Measurements from ENCODE around the gene MBP.

Gene MBP

DNA sequence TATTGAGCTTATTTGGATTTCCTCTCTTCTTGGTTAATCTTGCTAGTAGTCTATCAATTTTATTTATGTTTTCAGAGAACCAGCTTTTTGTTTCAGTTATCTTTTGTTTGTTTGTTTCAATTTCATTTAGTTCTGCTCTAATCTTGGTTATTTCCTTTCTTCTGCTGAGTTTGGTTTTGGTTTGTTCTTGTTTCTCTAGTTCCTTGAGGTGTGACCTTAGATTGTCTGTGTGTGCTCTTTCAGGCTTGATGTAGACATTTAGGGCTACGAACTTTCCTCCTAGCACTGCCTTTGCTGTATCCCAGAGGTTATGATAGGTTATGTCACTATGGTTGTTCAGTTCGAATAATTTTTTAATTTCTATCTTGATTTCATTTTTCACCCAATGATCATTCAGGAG, 168.6 kb downstream of the MBP start (continued):
- TF ChIP-seq ZNF70 (CRISPR knock-in tag; IDR thresholded peaks at IDR 0.05): no peak
- no peak for TF ChIP-seq PATZ1 (CRISPR knock-in tag; IDR thresholded peaks at IDR 0.05; ENCODE audit: borderline replicate concordance)
- no peak for TF ChIP-seq GLIS3 (CRISPR knock-in tag; IDR thresholded peaks at IDR 0.05)
- no peak for TF ChIP-seq ZNF565 (CRISPR knock-in tag; conservative IDR thresholded peaks at IDR 0.05; ENCODE audit: low read depth)
- no peak for TF ChIP-seq SNAI2 (CRISPR knock-in tag; IDR thresholded peaks at IDR 0.05)

DNA sequence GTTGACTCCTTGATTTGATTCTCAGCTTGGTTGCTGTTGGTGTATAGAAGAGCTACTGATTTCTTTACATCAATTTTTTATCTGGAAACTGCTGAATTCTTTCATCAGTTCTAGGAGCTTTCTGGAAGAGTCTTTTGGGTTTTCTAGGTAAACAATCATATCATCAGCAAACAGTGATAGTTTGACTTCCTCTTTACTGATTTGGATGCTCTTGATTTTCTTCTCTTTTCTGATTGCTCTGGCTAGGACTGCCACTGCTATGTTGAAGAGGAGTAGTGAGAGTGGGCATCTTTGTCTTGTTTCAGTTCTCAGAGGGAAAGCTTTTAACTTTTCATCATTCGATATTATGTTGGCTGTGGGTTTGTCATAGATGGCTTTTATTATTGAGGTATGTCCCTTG, 169.7 kb downstream of the MBP start:
- no peak for TF ChIP-seq ZC3H10 (CRISPR knock-in tag; IDR thresholded peaks at IDR 0.05)
- no peak for TF ChIP-seq ZNF8 (CRISPR knock-in tag; IDR thresholded peaks at IDR 0.05)
- no peak for TF ChIP-seq PPARA (CRISPR knock-in tag; IDR thresholded peaks at IDR 0.05; ENCODE audit: borderline replicate concordance)
- TF ChIP-seq GLIS3 (CRISPR knock-in tag; IDR thresholded peaks at IDR 0.05): no peak
- TF ChIP-seq, protein P1, sequence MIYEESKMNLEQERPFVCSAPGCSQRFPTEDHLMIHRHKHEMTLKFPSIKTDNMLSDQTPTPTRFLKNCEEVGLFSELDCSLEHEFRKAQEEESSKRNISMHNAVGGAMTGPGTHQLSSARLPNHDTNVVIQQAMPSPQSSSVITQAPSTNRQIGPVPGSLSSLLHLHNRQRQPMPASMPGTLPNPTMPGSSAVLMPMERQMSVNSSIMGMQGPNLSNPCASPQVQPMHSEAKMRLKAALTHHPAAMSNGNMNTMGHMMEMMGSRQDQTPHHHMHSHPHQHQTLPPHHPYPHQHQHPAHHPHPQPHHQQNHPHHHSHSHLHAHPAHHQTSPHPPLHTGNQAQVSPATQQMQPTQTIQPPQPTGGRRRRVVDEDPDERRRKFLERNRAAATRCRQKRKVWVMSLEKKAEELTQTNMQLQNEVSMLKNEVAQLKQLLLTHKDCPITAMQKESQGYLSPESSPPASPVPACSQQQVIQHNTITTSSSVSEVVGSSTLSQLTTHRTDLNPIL (CRISPR knock-in tag; IDR thresholded peaks at IDR 0.05; ENCODE audit: low read depth): no peak
- no peak for TF ChIP-seq OSR1 (CRISPR knock-in tag; IDR thresholded peaks at IDR 0.05)
- TF ChIP-seq, protein P2, sequence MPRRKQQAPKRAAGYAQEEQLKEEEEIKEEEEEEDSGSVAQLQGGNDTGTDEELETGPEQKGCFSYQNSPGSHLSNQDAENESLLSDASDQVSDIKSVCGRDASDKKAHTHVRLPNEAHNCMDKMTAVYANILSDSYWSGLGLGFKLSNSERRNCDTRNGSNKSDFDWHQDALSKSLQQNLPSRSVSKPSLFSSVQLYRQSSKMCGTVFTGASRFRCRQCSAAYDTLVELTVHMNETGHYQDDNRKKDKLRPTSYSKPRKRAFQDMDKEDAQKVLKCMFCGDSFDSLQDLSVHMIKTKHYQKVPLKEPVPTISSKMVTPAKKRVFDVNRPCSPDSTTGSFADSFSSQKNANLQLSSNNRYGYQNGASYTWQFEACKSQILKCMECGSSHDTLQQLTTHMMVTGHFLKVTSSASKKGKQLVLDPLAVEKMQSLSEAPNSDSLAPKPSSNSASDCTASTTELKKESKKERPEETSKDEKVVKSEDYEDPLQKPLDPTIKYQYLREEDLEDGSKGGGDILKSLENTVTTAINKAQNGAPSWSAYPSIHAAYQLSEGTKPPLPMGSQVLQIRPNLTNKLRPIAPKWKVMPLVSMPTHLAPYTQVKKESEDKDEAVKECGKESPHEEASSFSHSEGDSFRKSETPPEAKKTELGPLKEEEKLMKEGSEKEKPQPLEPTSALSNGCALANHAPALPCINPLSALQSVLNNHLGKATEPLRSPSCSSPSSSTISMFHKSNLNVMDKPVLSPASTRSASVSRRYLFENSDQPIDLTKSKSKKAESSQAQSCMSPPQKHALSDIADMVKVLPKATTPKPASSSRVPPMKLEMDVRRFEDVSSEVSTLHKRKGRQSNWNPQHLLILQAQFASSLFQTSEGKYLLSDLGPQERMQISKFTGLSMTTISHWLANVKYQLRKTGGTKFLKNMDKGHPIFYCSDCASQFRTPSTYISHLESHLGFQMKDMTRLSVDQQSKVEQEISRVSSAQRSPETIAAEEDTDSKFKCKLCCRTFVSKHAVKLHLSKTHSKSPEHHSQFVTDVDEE (CRISPR knock-in tag; IDR thresholded peaks at IDR 0.05): no peak
- TF ChIP-seq CSDC2 (CRISPR knock-in tag; IDR thresholded peaks at IDR 0.05): no peak
- TF ChIP-seq, protein P3, sequence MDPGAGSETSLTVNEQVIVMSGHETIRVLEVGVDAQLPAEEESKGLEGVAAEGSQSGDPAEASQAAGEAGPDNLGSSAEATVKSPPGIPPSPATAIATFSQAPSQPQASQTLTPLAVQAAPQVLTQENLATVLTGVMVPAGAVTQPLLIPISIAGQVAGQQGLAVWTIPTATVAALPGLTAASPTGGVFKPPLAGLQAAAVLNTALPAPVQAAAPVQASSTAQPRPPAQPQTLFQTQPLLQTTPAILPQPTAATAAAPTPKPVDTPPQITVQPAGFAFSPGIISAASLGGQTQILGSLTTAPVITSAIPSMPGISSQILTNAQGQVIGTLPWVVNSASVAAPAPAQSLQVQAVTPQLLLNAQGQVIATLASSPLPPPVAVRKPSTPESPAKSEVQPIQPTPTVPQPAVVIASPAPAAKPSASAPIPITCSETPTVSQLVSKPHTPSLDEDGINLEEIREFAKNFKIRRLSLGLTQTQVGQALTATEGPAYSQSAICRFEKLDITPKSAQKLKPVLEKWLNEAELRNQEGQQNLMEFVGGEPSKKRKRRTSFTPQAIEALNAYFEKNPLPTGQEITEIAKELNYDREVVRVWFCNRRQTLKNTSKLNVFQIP (CRISPR knock-in tag; IDR thresholded peaks at IDR 0.05; ENCODE audit: borderline replicate concordance, low read depth): no peak
- TF ChIP-seq ZNF565 (CRISPR knock-in tag; conservative IDR thresholded peaks at IDR 0.05; ENCODE audit: low read depth): no peak
- no peak for TF ChIP-seq SNAI2 (CRISPR knock-in tag; IDR thresholded peaks at IDR 0.05)
- no peak for TF ChIP-seq ESRRG (CRISPR knock-in tag; IDR thresholded peaks at IDR 0.05)
- TF ChIP-seq BACH2 (CRISPR knock-in tag; IDR thresholded peaks at IDR 0.05; ENCODE audit: borderline replicate concordance): no peak
- ATAC-seq: no peak

DNA sequence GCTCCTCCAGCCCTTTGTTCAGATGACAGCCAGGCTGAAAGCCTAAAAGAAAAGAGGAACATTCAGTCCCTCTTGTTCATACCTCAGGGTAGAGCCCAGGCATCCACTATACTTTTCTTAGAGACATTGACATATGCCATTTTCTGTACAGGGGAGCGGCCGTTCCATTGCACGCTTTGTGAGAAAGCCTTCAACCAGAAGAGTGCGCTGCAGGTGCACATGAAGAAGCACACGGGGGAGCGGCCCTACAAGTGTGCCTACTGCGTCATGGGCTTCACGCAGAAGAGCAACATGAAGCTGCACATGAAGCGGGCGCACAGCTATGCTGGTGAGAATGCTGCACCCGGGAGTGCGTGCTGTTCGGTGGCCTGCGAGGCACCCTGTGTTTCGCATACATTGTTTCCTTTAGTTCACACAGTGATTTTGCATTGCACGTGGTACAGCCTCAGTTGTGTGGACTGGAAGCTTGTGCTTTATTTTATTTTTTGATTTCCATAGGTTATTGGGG, 172.0 kb downstream of the MBP start:
- TF ChIP-seq, protein P1 (CRISPR knock-in tag; IDR thresholded peaks at IDR 0.05; ENCODE audit: low read depth): no peak
- TF ChIP-seq CSDC2 (CRISPR knock-in tag; IDR thresholded peaks at IDR 0.05) (no peak), RARB (CRISPR knock-in tag; IDR thresholded peaks at IDR 0.05) (no peak), ZNF565 (CRISPR knock-in tag; conservative IDR thresholded peaks at IDR 0.05; ENCODE audit: low read depth) (no peak)
- ATAC-seq: no peak

GRCh38 chr18:76959605-76960004, 173.0 kb downstream of the MBP start:
- no peak for ATAC-seq

More at GRCh38 chr18:76959605-76960004, 173.0 kb downstream of the MBP start:
- TF ChIP-seq ZNF8 (CRISPR knock-in tag; IDR thresholded peaks at IDR 0.05): no peak
- no peak for TF ChIP-seq ZFP3 (CRISPR knock-in tag; IDR thresholded peaks at IDR 0.05)
- no peak for TF ChIP-seq ARNTL (CRISPR knock-in tag; IDR thresholded peaks at IDR 0.05; ENCODE audit: borderline replicate concordance, low read depth)
- no peak for TF ChIP-seq OSR1 (CRISPR knock-in tag; IDR thresholded peaks at IDR 0.05)
- no peak for TF ChIP-seq TOX (CRISPR knock-in tag; IDR thresholded peaks at IDR 0.05; ENCODE audit: borderline replicate concordance)
- no peak for TF ChIP-seq TCF4 (CRISPR knock-in tag; IDR thresholded peaks at IDR 0.05; ENCODE audit: borderline replicate concordance)
- no peak for TF ChIP-seq ZNF70 (CRISPR knock-in tag; IDR thresholded peaks at IDR 0.05)
- TF ChIP-seq ZNF565 (CRISPR knock-in tag; conservative IDR thresholded peaks at IDR 0.05; ENCODE audit: low read depth): no peak
- no peak for TF ChIP-seq ZFP30 (CRISPR knock-in tag; IDR thresholded peaks at IDR 0.05)
- no peak for TF ChIP-seq CSDC2 (CRISPR knock-in tag; IDR thresholded peaks at IDR 0.05)
- no peak for TF ChIP-seq RARB (CRISPR knock-in tag; IDR thresholded peaks at IDR 0.05)
- no peak for TF ChIP-seq BACH2 (CRISPR knock-in tag; IDR thresholded peaks at IDR 0.05; ENCODE audit: borderline replicate concordance)
- no peak for TF ChIP-seq PATZ1 (CRISPR knock-in tag; IDR thresholded peaks at IDR 0.05; ENCODE audit: borderline replicate concordance)
- no peak for TF ChIP-seq ISL1 (CRISPR knock-in tag; IDR thresholded peaks at IDR 0.05)

All from SK-N-SH treated with all-trans-retinoic acid at 6 μM for 48 hours (cell line).